ENCODE data around the gene AGBL3. TPM values are rescaled to one million over a fixed set of nuclear protein-coding genes. Genes with fewer than 3 reads are reported as not detected.

AGBL3 gene
- total RNA-seq, 4 donors from 2014 or later, result 0.49 to 2.4 (median 0.94) TPM; not detected in 1

DNA sequence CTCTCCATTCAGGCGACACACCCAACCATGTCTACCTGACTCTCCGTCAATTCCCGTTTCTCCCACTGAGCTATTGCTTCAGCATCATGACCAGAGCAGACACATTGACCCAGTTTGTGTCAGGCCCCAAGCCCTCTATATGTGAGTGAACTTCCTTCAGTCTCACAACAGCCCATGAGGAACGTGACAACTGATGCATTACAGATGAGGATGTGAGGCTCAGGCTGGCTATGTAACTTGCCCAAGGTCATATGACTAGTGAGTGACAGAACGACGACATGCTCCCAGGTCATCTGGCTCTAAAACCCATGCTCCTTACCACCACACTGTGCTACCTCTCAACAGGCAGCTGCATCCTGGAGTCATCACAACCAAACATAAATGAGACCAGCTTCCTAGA, 165.2 kb downstream of the AGBL3 start:
- DNase-seq (ENCODE audit: low spot score in 2 of 2), result no peak
- WGBS, result 81% methylated on average over 6 of the region's 6 CpGs
- H3K27me3 ChIP-seq, result no peaks in the 10 kb centered on the region
- no peak overlapping the region for H3K4me3 ChIP-seq
- TF ChIP-seq, protein P1, sequence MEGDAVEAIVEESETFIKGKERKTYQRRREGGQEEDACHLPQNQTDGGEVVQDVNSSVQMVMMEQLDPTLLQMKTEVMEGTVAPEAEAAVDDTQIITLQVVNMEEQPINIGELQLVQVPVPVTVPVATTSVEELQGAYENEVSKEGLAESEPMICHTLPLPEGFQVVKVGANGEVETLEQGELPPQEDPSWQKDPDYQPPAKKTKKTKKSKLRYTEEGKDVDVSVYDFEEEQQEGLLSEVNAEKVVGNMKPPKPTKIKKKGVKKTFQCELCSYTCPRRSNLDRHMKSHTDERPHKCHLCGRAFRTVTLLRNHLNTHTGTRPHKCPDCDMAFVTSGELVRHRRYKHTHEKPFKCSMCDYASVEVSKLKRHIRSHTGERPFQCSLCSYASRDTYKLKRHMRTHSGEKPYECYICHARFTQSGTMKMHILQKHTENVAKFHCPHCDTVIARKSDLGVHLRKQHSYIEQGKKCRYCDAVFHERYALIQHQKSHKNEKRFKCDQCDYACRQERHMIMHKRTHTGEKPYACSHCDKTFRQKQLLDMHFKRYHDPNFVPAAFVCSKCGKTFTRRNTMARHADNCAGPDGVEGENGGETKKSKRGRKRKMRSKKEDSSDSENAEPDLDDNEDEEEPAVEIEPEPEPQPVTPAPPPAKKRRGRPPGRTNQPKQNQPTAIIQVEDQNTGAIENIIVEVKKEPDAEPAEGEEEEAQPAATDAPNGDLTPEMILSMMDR (IDR thresholded peaks at IDR 0.05), result no peak
- TF ChIP-seq EP300 (IDR thresholded peaks at IDR 0.05) (no peak), POLR2AphosphoS5 (IDR thresholded peaks at IDR 0.05) (no peak), POLR2A (IDR thresholded peaks at IDR 0.05) (no peak)
- H3K27ac ChIP-seq, result no peak overlapping the region
- peaks cover 12% of the 10 kb centered on the region for H3K4me1 ChIP-seq
- peaks cover 11% of the 10 kb centered on the region for H3K9me3 ChIP-seq
- no peaks in the 10 kb centered on the region for H3K36me3 ChIP-seq

- H3K4me1 ChIP-seq, result peaks cover 8% of the 10 kb centered on the region
- WGBS, result 92% methylated on average over 1 of the region's 1 CpG
- peaks cover 14% of the 10 kb centered on the region for H3K9me3 ChIP-seq
- H3K27me3 ChIP-seq, result no peaks in the 10 kb centered on the region
- no peak for DNase-seq (ENCODE audit: low spot score in 2 of 2)
- no peak overlapping the region for H3K27ac ChIP-seq
- TF ChIP-seq, protein P1 (IDR thresholded peaks at IDR 0.05), result no peak
- TF ChIP-seq POLR2A (IDR thresholded peaks at IDR 0.05) (no peak), EP300 (IDR thresholded peaks at IDR 0.05) (no peak), POLR2AphosphoS5 (IDR thresholded peaks at IDR 0.05) (no peak)
- no peaks in the 10 kb centered on the region for H3K36me3 ChIP-seq
- H3K4me3 ChIP-seq, result no peak overlapping the region
Observed at GRCh38 chr7:135152442-135152841, 166.1 kb downstream of the AGBL3 start.

- no peak for DNase-seq (ENCODE audit: low spot score in 2 of 2)
- 100% methylated on average over 1 of the region's 1 CpG for WGBS
- Histone ChIP-seq H3K27ac (no peak overlapping the region), H3K4me1 (peaks cover 12% of the 10 kb centered on the region), H3K36me3 (no peaks in the 10 kb centered on the region), H3K27me3 (no peaks in the 10 kb centered on the region), H3K4me3 (no peak overlapping the region), H3K9me3 (peaks cover 14% of the 10 kb centered on the region)
- TF ChIP-seq, protein P1 (IDR thresholded peaks at IDR 0.05), result no peak
- TF ChIP-seq POLR2A (IDR thresholded peaks at IDR 0.05) (no peak), EP300 (IDR thresholded peaks at IDR 0.05) (no peak), POLR2AphosphoS5 (IDR thresholded peaks at IDR 0.05) (no peak)
Observed at GRCh38 chr7:135154734-135155133, 168.4 kb downstream of the AGBL3 start.

- H3K27me3 ChIP-seq, result no peaks in the 10 kb centered on the region
- WGBS, result 94% methylated on average over 1 of the region's 1 CpG
- DNase-seq (ENCODE audit: low spot score in 2 of 2), result no peak
- no peak overlapping the region for H3K27ac ChIP-seq
- no peak overlapping the region for H3K4me3 ChIP-seq
- no peaks in the 10 kb centered on the region for H3K36me3 ChIP-seq
- TF ChIP-seq POLR2AphosphoS5 (IDR thresholded peaks at IDR 0.05), result no peak
- TF ChIP-seq POLR2A (IDR thresholded peaks at IDR 0.05), result no peak
- TF ChIP-seq EP300 (IDR thresholded peaks at IDR 0.05), result no peak
- TF ChIP-seq, protein P1 (IDR thresholded peaks at IDR 0.05), result no peak
- H3K4me1 ChIP-seq, result peaks cover 14% of the 10 kb centered on the region
- H3K9me3 ChIP-seq, result peaks cover 14% of the 10 kb centered on the region
Observed at GRCh38 chr7:135156290-135156689, 170.0 kb downstream of the AGBL3 start.

- TF ChIP-seq POLR2AphosphoS5 (IDR thresholded peaks at IDR 0.05) (no peak), POLR2A (IDR thresholded peaks at IDR 0.05) (no peak), EP300 (IDR thresholded peaks at IDR 0.05) (no peak)
- TF ChIP-seq, protein P1 (IDR thresholded peaks at IDR 0.05), result no peak
- no CpG with 5 or more reads among the region's 1 CpG for WGBS
- H3K27ac ChIP-seq, result no peak overlapping the region
- H3K27me3 ChIP-seq, result no peaks in the 10 kb centered on the region
- H3K36me3 ChIP-seq, result no peaks in the 10 kb centered on the region
- no peak overlapping the region for H3K4me3 ChIP-seq
- DNase-seq (ENCODE audit: low spot score in 2 of 2), result no peak
- peaks cover 14% of the 10 kb centered on the region for H3K4me1 ChIP-seq
- peaks cover 14% of the 10 kb centered on the region for H3K9me3 ChIP-seq
Observed at GRCh38 chr7:135158141-135158655, 171.9 kb downstream of the AGBL3 start.

Measured in suprapubic skin (tissue), 4 donors.